Stimulated activated CD8-positive, alpha-beta memory T cell treated with anti-CD3 and anti-CD28 coated beads, Interleukin-12 subunit alpha, Interleukin-12 subunit beta, amount 100 ng/mL, for 1 hour (primary cell): ENCODE measurements around the gene RASA4B.
A peak's percentile ranks its signal among the peaks of the same experiment; 100 is the strongest.

Experiments used
- DNase-seq: peaks from one replicate; pipeline ENCODE4 v3.0.0-alpha.2; 2020; ENCODE audit warnings: low read depth

RASA4B gene

DNA sequence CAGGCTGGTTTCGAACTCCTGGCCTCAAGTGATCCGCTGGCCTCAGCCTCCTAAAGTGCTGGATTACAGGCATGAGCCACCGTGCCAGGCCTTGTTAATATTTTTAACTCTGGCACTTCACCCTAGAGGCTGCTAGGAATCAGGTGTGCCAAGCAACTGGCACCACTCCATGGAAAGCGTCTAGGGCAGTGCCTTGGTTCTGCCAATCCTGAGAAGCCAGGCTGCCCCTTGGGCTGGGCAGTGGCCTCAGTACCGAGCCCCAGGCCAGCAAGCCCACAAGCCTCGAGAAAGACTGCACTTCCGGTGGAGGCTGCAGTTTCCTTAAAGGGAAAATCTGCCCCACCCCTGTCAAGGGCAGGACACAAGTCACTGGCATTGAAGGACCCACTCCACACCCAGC lies 64.3 kb downstream of the RASA4B start:
- no peak for DNase-seq

DNA sequence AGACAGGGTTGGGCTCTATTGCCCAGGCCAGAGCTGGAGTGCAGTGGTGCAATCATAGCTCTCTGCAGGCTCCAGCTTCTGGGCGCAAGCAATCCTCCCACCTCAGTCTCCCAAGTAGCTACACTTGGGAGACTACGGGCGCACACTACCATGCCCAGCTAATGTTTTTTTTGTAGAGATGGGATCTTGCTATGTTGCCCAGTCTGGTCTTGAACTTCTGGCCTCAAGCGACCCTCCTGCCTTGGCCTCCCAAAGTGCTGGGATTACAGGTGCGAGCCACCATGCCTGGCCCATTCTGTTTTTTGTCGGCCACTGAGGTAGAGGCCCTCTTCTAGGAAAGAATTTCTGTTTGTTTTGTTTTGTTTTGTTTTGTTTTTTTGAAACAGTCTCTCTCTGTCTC lies 65.1 kb downstream of the RASA4B start:
- no peak for DNase-seq

DNA sequence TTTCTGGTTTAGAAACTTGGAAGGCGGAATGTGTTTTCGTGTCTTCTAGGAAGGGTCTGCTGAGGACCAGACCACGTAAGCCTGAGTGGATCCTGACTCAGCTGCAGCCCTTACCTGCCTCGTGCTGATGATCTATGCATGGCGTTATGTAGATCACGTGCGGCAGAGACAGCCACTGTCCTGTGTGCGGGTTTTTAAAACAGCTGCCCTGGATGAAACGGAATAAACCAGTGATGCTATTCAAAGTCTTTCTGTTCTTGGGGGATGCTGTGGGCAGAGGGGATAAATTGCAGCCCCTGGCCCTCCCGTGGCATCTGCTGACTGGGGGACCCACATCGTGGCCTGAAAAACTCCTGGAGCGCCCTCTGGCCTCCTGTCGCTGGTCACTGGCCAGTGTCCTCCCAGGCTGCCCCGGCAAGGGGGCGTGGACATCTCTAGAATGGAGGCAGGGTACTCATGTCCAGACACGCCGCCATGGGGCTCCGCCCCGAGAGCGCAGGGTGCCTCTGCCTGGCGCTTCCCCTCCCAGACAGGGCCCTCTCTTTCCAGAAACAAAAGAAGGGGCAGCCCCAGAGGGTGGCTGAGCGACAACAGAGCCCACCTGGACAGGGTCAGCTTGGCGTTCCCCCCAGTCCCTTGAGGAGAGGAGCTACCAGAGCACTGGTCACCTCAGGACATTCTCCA lies 66.1 kb downstream of the RASA4B start:
- DNase-seq, result no peak

DNA sequence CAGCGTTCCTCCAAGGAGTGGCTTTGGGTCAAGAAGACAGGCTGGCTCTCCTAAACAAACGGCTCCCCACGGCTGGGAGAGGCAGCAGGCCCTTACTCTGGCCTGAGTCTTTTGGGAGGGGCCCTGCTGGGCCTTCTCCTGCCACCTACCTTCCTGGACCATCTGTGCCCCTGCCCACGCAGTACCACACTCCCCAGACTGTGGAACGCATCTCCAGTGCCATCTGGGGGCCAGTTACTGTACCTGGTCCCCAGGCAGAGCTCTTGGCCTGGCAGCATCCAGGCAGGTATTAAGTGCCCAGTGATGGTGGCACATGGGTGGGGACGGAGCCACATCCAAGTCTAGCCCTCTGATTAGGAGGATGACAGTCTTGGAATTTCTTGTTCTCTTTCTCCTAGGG lies 67.3 kb downstream of the RASA4B start:
- peak; percentile 35 for DNase-seq

DNA sequence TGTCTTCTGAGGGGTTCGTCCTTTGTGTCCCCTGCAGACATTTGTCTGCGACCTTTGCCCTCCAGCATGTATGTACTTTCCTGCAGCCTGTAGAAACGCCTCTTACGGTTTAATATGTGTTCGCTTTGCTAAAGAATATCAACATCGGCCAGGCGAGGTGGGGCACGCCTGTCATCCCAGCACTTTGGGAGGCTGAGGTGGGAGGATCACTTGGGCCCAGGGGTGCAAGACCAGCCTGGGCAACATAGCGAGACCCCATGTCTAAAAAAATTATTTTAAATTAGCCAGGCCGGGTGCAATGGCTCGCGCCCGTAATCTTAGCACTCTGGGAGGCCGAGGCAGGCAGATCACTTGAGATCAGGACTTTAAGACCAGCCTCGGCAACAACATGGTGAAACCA lies 68.4 kb downstream of the RASA4B start:
- no peak for DNase-seq

DNA sequence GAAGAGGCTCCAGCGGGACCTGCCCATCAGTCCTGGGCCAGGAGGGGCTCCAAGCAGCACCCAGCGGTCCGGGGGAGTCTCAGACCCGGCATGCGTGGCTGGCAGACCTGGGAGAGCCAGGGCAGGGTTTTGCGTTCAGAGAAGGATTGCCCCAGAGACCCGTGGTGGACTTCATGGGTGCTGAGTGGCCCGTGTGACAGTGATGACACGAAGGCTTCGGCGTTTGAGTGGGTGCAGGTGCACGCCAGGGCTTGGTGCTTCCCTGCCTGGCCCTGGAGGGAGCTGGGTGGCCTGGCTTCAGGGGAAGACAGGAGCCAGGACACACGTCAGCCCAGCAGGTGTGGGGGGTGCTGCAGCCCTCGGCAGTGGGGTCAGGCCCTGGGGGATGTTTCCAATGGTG lies 70.3 kb downstream of the RASA4B start:
- no peak for DNase-seq

DNA sequence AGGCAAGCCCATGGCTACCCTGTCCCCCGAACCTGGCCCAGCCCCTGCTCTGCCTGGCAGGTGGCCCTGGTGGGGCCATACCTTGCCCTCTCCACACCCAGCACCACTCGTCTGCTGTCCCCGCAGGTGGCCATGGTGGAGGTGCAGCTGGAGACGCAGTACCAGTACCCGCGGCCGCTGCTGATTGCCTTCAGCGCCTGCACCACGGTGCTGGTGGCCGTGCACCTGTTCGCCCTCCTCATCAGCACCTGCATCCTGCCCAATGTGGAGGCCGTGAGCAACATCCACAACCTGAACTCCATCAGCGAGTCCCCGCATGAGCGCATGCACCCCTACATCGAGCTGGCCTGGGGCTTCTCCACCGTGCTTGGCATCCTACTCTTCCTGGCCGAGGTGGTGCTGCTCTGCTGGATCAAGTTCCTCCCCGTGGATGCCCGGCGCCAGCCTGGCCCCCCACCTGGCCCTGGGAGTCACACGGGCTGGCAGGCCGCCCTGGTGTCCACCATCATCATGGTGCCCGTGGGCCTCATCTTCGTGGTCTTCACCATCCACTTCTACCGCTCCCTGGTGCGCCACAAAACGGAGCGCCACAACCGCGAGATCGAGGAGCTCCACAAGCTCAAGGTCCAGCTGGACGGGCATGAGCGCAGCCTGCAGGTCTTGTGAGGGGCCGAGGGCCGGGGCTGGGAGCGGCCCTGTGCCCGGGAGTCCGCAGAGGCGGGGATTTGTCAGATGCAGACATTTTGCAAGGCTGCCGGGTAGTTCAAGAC lies 71.0 kb downstream of the RASA4B start:
- no peak for DNase-seq

DNA sequence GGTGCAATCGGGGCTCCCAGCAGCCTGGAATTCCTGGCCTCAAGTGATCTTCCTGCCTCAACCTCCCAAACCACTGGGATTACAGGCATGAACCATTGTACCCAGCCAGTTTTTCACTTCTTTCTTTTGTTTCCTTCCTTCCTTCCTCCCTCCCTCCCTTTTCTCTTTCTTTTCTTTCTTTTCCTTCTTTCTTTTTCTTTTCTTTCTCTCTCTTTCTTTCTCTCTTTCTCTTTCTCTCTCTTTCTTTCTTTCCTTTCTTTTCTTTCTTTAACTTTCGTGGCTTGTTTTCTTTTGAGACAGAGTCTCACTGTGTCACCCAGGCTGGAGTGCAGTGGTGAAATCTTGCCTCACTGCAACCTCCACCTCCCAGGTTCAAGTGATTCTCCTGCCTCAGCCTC lies 71.9 kb downstream of the RASA4B start:
- no peak for DNase-seq

DNA sequence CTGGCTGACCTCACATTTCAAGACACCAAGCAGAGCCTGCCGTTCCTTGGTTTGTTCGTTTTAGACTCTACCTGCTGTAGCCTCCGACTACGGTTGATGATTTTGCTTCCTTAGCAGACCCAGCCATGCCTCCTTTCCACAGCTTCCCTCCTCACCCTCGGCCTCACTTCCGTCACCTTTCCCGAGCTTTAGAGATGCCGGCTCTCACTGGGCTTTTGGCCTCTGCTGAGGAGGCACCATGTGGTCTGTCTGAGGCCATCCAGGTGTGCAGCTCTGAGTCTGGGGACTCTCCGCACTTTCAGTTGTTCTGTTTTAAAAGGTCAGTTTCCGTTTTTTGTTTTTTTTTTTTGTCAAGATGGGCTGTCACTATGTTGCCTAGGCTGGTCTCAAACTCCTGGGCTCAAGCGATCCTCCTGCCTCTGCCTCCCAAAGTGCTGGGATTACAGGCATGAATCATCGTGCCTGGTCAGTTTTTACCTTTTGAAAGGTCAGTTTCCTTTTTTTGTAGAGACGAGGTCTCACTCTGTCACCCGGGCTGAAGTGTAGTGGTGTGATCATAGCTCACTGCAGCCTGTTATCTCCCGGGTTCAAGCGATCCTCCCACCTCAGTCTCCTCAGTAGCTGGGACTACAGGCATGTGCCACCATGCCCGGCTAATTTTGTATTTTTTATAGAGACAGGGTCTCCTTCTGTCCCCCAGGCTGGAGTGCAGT lies 72.5 kb downstream of the RASA4B start:
- no peak for DNase-seq

DNA sequence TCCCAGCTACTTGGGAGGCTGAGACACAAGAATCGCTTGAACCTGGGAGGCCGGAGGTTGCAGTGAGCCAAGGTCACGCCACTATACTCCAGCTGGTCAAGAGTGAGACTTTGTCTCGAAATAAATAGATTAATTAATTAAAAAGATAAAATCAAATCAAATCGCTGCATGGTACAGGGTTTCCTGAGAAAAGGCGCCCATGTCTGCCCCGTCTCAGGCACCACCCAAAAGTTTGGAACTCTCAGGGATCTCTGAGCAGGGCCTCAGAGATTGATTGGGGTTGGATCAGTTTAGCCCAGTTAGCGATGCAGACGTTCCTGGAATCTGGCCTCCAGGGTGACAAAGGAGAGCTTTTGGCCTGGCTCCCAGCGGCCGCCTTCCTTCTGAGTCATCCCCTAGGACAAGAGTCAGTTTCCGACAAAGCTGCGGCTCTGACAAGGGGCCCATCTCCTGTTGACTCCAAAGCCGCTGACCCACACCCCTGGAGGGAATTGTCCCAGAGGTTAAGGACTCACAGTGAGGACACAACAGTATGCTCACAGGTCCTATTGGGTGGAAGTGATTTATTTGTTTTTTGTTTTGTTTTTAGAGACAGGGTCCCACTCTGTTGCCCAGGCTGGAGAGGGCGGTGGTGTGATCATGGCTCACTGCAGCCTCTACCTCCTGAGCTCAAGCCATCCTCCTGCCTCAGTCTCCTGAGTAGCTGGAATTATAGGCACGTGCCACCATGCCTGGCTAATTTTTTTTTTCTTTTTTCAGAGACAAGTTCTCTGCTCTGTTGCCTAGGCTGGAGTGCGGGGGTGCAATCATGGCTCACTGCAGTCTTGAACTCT lies 77.4 kb downstream of the RASA4B start:
- DNase-seq, result no peak

DNA sequence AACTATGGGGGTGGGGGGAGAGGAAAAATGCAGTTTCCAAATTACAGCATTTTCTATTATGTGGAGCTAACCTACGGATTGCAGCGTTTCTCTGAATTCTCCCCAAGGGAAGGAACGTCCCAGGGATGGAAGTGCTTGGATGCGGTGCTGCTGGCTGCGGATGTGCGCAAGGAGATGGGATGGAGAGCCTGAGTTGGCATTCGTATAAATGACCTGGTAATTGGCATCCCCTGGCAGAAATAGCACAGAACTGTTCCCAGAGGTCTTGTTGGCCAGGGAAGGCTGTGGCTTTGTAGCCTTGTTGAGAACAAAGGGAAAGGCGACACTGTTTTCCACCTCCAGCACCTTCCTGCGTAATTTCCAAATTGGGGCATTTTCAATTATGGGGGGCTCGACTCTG lies 81.5 kb downstream of the RASA4B start:
- DNase-seq, result no peak

DNA sequence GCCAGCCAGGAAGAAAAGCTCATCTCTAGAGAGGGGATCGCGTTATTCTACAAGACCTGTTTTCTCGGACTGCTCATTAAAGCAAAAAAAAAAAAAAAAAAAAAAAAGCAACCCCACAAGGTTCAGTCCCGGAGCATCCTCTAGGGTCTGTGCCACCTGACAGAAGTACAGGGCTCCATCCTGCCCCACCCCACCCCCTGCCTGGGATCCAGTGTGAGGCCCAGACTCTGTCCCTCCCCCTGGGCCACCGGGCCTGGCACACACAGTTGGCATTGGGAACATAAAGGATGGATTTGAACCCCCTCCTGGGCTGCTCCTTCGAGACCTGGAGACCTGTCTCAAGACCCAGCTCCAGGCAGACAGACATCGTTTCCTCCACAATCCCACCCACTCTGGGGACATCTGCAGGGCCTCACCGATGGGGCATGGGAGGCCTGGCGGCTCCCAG lies 83.5 kb downstream of the RASA4B start:
- no peak for DNase-seq

DNA sequence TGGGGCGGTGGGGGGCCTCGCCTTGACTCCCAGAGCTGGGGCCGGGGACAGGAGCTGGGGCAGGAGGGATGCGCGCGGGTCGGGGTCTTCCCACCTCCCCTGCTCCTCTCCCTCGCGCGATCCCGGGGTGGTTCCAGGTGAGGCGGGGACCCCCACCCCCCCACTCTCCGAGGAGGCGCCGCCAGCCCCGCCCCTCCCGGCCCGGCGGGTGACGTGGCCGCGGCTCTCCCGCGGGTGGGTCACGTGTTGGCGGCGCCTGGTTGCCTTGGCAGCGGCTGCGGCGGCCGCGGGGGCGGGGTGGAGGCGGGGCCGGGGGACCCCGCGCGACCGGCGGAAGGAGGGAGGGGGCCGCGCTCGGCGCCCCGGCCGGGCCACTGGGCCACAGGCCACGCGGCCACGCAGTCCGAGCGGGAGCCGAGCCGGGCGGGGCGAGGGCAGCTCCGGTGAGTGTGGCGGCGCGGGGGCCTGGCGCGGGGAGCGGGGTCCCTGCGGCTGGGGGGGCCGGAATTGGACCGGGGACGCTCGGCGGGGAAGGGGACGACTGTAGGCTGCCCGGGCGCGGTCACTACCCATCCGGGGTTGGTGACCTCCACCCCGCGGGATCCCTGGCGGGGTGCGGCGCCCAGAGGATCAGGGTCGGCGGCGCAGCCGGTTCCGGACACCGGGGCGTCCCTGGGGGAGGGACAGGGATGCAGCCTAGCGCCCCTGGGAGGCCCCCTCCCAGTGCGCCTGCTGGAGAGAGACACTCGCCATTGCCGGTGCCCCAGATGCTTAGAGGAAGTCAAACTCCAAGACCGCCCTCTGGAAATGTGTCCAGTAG lies 84.1 kb downstream of the RASA4B start, which contains the start of gene ORAI2:
Gene ORAI2, plus strand, starts transcription at position 357 of the 820 bp plus-strand sequence. CDS start 5,382 bp downstream, outside the sequence.
- DNase-seq, result peak; percentile 77
